Prostate gland (tissue), 2 donors: Measurements from ENCODE around the gene ZNF460. TPM values are rescaled to one million over a fixed set of nuclear protein-coding genes. Genes with fewer than 3 reads are reported as not detected.

ENCODE experiments used
- DNase-seq: peaks from one replicate; pipeline ENCODE4 v3.0.0-alpha.2; 2019; ENCODE audit warnings: low spot score
- H3K27ac ChIP-seq, 2 donors: fragments of 200-600 bp; sonication (generic); 2 replicates each; pipeline ENCODE4 v1.5.1; 2017 to 2019
- H3K27me3 ChIP-seq: fragments of 200-600 bp; sonication (generic); replicated peaks from 2 replicates; pipeline ENCODE4 v1.5.1; 2019; ENCODE audit not compliant: insufficient read depth
- H3K36me3 ChIP-seq, 2 donors: fragments of 200-600 bp; sonication (generic); 1 replicate in 1 of 2; 2 replicates in 1 of 2; pipeline versions ENCODE4 v1.5.1 to v1.8.1; 2017 to 2019
- H3K4me1 ChIP-seq: fragments of 200-600 bp; sonication (generic); replicated peaks from 2 replicates; pipeline ENCODE4 v1.5.1; 2019
- H3K4me3 ChIP-seq, 2 donors: fragments of 200-600 bp; sonication (generic); 2 replicates each; pipeline ENCODE4 v1.5.1; 2017 to 2019
- H3K9me3 ChIP-seq: fragments of 200-600 bp; sonication (generic); 2 replicates; pipeline ENCODE4 v1.5.1; 2017
- POLR2A ChIP-seq: fragments of 450-650 bp; IDR thresholded peaks from one replicate; pipeline ENCODE4 v1.6.1; 2016; ENCODE audit warnings: antibody characterized with exemption, mild to moderate bottlenecking
- POLR2AphosphoS5 ChIP-seq: sonication (generic); formaldehyde crosslinking; IDR thresholded peaks from one replicate; pipeline ENCODE4 v1.6.1; 2017; ENCODE audit warnings: antibody characterized with exemption
- WGBS: methylation state at CpG from one replicate; pipeline ENCODE4 v1.1.5; 2018; 5-methylcytosine and 5-hydroxymethylcytosine counted together
- intact Hi-C: fragments of 100-400 bp; cut with DNase I; formaldehyde crosslinking; loops from one replicate; pipeline ENCODE4 v1.14.2; 2022
- total RNA-seq, 2 donors: library from RNA; depleted of rRNA; stranded (reverse); fragments of >200 nt; gene quantifications; one replicate each; pipeline ENCODE4 v1.1.0, GENCODE V29; 2016
- TF ChIP-seq, protein P1 (sequence below), 4 experiments: fragments of 200-600 bp in 2 of 4; fragments of 450-650 bp in 2 of 4; sonication (generic) in 2 of 4; IDR thresholded peaks; 1 replicate in 3 of 4; 2 replicates in 1 of 4; pipeline ENCODE4 v1.5.1; 2016 to 2019; ENCODE audit warnings: antibody characterized with exemption in 4 of 4, mild to moderate bottlenecking in 2 of 4, moderate library complexity in 2 of 4

ZNF460 gene
- 10 to 100 TPM; 56.3 to 68.4 TPM for total RNA-seq

DNA sequence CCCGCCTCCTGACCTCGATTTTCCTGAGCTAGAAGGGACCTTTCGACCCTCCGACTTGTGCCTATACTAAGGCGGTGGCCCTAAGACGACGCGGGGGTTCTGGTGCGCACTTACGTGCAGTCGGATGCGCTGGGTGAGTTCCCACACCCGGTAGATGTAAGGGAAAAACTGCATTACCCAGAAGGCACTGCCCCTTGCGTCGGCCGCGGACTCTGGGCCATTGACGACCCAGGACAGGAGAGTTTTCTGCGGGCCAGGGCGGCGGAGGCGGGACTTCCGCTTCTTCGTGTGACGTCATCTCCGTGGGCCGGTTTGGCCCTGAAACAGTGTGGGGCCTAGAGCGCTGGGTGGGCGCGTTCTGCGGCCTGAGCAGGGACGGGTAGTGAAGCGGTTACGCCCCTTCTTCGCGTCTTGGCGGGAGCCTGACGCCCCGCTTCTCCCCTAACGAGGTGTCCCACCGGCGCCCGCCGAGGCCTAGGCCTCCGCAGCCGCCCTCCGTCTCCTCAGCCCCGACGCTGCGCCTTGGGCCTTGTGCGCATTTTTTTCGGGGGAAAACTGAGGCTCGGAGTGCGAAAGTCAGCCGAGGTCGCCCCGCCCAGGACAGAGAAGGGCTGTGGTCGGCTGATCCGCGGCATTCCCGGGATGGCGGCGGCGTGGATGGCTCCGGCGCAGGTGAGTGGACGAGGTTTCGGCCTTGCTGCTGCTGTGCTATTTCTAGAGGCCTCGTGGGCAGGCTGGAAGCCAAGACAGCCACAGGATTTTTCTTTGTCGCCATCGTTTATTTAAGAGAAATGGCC is at the start of gene ZNF460:
ZNF460 (plus strand) TSS at position 321 of the 797 bp plus-strand sequence; CDS start at position 643, 322 bp downstream.
- WGBS = under 1% methylated on average over 65 of the region's 71 CpGs
- Histone ChIP-seq H3K9me3 (no peaks in the 10 kb centered on the region), H3K36me3 (peaks cover 0 to 5% of the 10 kb centered on the region in 2 donors), H3K4me3 (peak within 1 kb of the TSS; percentile 70 to 99), H3K27ac (peak within 1 kb of the TSS; percentile 98 to 99), H3K4me1 (peaks cover 5% of the 10 kb centered on the region), H3K27me3 (no peaks in the 10 kb centered on the region)
- intact Hi-C loops = loop anchor here (1.0 kb wide), 1 partner anchor 40 kb away; the partner anchor contains the start of gene ZNF805
- DNase-seq = peak; percentile 94
- TF ChIP-seq POLR2A = peak; percentile 73
- TF ChIP-seq, protein P1, sequence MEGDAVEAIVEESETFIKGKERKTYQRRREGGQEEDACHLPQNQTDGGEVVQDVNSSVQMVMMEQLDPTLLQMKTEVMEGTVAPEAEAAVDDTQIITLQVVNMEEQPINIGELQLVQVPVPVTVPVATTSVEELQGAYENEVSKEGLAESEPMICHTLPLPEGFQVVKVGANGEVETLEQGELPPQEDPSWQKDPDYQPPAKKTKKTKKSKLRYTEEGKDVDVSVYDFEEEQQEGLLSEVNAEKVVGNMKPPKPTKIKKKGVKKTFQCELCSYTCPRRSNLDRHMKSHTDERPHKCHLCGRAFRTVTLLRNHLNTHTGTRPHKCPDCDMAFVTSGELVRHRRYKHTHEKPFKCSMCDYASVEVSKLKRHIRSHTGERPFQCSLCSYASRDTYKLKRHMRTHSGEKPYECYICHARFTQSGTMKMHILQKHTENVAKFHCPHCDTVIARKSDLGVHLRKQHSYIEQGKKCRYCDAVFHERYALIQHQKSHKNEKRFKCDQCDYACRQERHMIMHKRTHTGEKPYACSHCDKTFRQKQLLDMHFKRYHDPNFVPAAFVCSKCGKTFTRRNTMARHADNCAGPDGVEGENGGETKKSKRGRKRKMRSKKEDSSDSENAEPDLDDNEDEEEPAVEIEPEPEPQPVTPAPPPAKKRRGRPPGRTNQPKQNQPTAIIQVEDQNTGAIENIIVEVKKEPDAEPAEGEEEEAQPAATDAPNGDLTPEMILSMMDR (IDR thresholded peaks at IDR 0.05) = peak in 2 of 4 experiments; percentile 3 to 12
- peak; percentile 94 for TF ChIP-seq POLR2AphosphoS5

DNA sequence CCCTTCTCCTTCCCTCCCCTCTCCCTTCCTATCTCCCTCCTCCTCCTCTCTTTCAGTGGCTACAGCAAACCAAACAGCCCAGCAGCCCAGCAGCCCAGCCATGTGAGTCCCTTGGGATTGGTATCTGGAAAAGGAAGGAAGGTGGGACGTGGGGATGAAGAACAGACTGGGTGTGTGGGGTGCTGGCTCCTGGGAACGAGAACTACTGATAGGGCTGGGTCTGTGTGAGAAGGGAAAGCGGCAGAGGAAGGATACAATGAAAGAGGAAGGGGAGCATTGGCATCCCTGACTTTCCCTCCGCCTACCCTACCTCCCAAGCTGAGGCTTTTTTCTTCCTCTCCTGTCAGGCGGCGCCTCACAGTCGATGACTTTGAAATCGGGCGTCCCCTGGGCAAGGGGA is 48.6 kb upstream of the ZNF460 start:
- TF ChIP-seq, protein P1 (IDR thresholded peaks at IDR 0.05) = no peak
- TF ChIP-seq POLR2A (no peak), POLR2AphosphoS5 (no peak)
- no peak for DNase-seq
- WGBS = 57% methylated on average over 9 of the region's 9 CpGs
- Histone ChIP-seq H3K27ac (no peak overlapping the region), H3K4me1 (no peaks in the 10 kb centered on the region), H3K4me3 (no peak overlapping the region), H3K27me3 (no peaks in the 10 kb centered on the region), H3K9me3 (no peaks in the 10 kb centered on the region), H3K36me3 (no peaks in the 10 kb centered on the region)
- intact Hi-C loops = no loop called here

DNA sequence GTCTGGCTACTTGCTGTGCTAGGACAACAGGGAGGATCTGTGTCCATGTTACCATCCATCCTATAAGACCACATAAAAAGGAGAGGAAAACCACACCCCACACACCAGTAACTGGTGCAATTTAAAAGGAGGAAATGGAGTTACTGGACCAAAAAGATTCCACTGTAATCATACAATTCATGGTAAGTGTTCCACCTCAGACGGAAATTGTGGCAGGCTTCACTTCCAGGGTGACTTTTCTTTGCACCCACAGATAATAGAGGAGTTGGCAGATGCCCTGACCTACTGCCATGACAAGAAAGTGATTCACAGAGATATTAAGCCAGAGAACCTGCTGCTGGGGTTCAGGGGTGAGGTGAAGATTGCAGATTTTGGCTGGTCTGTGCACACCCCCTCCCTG is 47.1 kb upstream of the ZNF460 start:
- 81% methylated on average over 1 of the region's 1 CpG for WGBS
- H3K4me1 ChIP-seq = no peaks in the 10 kb centered on the region
- no peaks in the 10 kb centered on the region for H3K9me3 ChIP-seq
- intact Hi-C loops = no loop called here
- no peak for DNase-seq
- H3K27ac ChIP-seq = no peak overlapping the region
- no peak overlapping the region for H3K4me3 ChIP-seq
- TF ChIP-seq POLR2AphosphoS5 = no peak
- TF ChIP-seq POLR2A = no peak
- TF ChIP-seq, protein P1 (IDR thresholded peaks at IDR 0.05) = no peak
- H3K36me3 ChIP-seq = no peaks in the 10 kb centered on the region
- no peaks in the 10 kb centered on the region for H3K27me3 ChIP-seq

DNA sequence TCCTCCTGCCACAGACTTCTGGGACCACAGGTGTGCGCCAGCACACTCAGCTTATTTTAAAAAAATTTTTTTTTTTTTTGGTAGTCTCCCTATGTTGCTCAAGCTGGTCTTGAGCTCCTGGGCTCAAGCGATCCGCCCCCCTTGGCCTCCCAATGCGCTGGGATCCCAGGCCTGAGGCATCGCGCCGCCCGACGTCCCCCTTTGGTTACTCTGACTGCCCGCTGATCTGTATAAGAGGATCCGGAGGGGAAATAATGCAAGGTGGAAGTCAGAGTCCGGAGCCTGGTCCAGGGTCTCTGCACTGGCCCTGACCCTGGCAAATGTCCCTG is 40.3 kb upstream of the ZNF460 start:
- no peak for DNase-seq
- Histone ChIP-seq H3K4me1 (no peaks in the 10 kb centered on the region), H3K27me3 (no peaks in the 10 kb centered on the region), H3K36me3 (no peaks in the 10 kb centered on the region), H3K27ac (peak overlapping the region; percentile 81 to 84), H3K9me3 (no peaks in the 10 kb centered on the region), H3K4me3 (peak overlapping the region; percentile 61 to 79)
- WGBS = 22% methylated on average over 12 of the region's 12 CpGs
- intact Hi-C loops = loop anchor here (1.0 kb wide), 1 partner anchor 40 kb away; the partner anchor contains the start of gene ZNF460
- TF ChIP-seq, protein P1 (IDR thresholded peaks at IDR 0.05) = no peak
- no peak for TF ChIP-seq POLR2AphosphoS5
- no peak for TF ChIP-seq POLR2A
